ENCODE measurements around the gene CHST6.

DNA sequence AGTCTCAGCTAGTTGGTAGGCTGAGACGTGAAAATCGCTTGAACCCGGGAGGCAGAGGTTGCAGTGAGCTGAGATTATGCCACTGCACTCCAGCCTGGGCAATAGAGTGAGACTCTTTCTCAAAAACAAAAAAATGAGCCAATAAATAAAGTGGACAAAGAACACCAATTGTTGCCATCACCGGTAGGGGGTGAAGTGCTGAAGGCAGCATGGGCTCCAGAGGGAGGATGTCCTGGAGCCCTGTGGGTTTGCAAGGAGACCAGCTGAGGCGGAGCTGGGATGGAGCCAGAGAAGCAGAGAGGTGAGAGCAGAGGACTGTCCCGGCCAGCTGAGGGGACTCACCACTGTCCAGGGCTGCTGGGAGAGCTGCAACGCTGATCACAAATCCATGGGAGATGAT lies 13.8 kb downstream of the CHST6 start:
- TF ChIP-seq, protein P1, sequence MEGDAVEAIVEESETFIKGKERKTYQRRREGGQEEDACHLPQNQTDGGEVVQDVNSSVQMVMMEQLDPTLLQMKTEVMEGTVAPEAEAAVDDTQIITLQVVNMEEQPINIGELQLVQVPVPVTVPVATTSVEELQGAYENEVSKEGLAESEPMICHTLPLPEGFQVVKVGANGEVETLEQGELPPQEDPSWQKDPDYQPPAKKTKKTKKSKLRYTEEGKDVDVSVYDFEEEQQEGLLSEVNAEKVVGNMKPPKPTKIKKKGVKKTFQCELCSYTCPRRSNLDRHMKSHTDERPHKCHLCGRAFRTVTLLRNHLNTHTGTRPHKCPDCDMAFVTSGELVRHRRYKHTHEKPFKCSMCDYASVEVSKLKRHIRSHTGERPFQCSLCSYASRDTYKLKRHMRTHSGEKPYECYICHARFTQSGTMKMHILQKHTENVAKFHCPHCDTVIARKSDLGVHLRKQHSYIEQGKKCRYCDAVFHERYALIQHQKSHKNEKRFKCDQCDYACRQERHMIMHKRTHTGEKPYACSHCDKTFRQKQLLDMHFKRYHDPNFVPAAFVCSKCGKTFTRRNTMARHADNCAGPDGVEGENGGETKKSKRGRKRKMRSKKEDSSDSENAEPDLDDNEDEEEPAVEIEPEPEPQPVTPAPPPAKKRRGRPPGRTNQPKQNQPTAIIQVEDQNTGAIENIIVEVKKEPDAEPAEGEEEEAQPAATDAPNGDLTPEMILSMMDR (IDR thresholded peaks at IDR 0.05) = no peak
- TF ChIP-seq EZH2 (IDR thresholded peaks at IDR 0.05; ENCODE audit: borderline replicate concordance, insufficient read depth, low read depth, low read length, poor library complexity, severe bottlenecking) = no peak

Data from B cell (primary cell).